GM11168 (cell line): ENCODE measurements around the gene TMPRSS11D.

Experiments used
- in situ Hi-C: fragments of 300-500 bp; cut with MboI; formaldehyde crosslinking; loops from one replicate; pipeline ENCODE4 v1.12.0; 2022; ENCODE audit warnings: low sequenced_read_pairs; ENCODE audit not compliant: unreplicated experiment

TMPRSS11D gene

GRCh38 chr4:67883902-67884301 is at the start of gene TMPRSS11D:
TSS of gene TMPRSS11D (minus strand) at chr4:67884002. CDS start at chr4:67883933, 69 bp downstream.
- in situ Hi-C loops, result no loop called here

- in situ Hi-C loops, result no loop called here
Observed at GRCh38 chr4:67933038-67933437, 49.2 kb upstream of the TMPRSS11D start.

GRCh38 chr4:67931256-67931655 is 47.5 kb upstream of the TMPRSS11D start:
- in situ Hi-C loops, result no loop called here

- in situ Hi-C loops, result no loop called here
Observed at GRCh38 chr4:67929426-67929825, 45.6 kb upstream of the TMPRSS11D start.

- in situ Hi-C loops, result no loop called here
Observed at GRCh38 chr4:67928546-67928945, 44.7 kb upstream of the TMPRSS11D start.

GRCh38 chr4:67927251-67927650 is 43.4 kb upstream of the TMPRSS11D start:
- in situ Hi-C loops, result no loop called here

GRCh38 chr4:67926485-67926884 is 42.7 kb upstream of the TMPRSS11D start:
- in situ Hi-C loops, result no loop called here

GRCh38 chr4:67922697-67923096 is 38.9 kb upstream of the TMPRSS11D start:
- in situ Hi-C loops, result no loop called here

GRCh38 chr4:67918428-67918827 is 34.6 kb upstream of the TMPRSS11D start:
- in situ Hi-C loops, result no loop called here

- in situ Hi-C loops, result no loop called here
Observed at GRCh38 chr4:67915400-67915966, 31.7 kb upstream of the TMPRSS11D start.

- in situ Hi-C loops, result loop anchor here (5.0 kb wide), 1 partner anchor 360 kb away; no protein-coding TSS in a partner anchor
Observed at GRCh38 chr4:67912080-67912479, 28.3 kb upstream of the TMPRSS11D start.

- in situ Hi-C loops, result loop anchor here (5.0 kb wide), 1 partner anchor 359 kb away; no protein-coding TSS in a partner anchor
Observed at GRCh38 chr4:67911638-67912037, 27.8 kb upstream of the TMPRSS11D start.

GRCh38 chr4:67911141-67911540 is 27.3 kb upstream of the TMPRSS11D start:
- in situ Hi-C loops, result loop anchor here (5.0 kb wide), 1 partner anchor 359 kb away; no protein-coding TSS in a partner anchor

GRCh38 chr4:67910585-67910905 is 26.7 kb upstream of the TMPRSS11D start:
- in situ Hi-C loops, result loop anchor here (5.0 kb wide), 1 partner anchor 358 kb away; no protein-coding TSS in a partner anchor

- in situ Hi-C loops, result loop anchor here (5.0 kb wide), 1 partner anchor 358 kb away; no protein-coding TSS in a partner anchor
Observed at GRCh38 chr4:67909905-67910584, 26.2 kb upstream of the TMPRSS11D start.

- in situ Hi-C loops, result no loop called here
Observed at GRCh38 chr4:67907650-67908049, 23.8 kb upstream of the TMPRSS11D start.

GRCh38 chr4:67899096-67899495 is 15.3 kb upstream of the TMPRSS11D start:
- in situ Hi-C loops, result no loop called here

- in situ Hi-C loops, result no loop called here
Observed at GRCh38 chr4:67897686-67898085, 13.9 kb upstream of the TMPRSS11D start.

- in situ Hi-C loops, result no loop called here
Observed at GRCh38 chr4:67896421-67897065, 12.7 kb upstream of the TMPRSS11D start.

GRCh38 chr4:67894659-67895058 is 10.9 kb upstream of the TMPRSS11D start:
- in situ Hi-C loops, result no loop called here

GRCh38 chr4:67892905-67893304 is 9.1 kb upstream of the TMPRSS11D start:
- in situ Hi-C loops, result no loop called here
